ENCODE results near the gene KCNJ15.

Gene KCNJ15

GRCh38 chr21:38287476-38287875 is 30.7 kb downstream of the KCNJ15 start:
- H3K27ac ChIP-seq = no peak overlapping the region
- no peak for TF ChIP-seq CTCF (conservative IDR thresholded peaks at IDR 0.05)

GRCh38 chr21:38289705-38290485 is 33.1 kb downstream of the KCNJ15 start:
- H3K27ac ChIP-seq = no peak overlapping the region
- no peak for TF ChIP-seq CTCF (conservative IDR thresholded peaks at IDR 0.05)

GRCh38 chr21:38290809-38291208 is 34.0 kb downstream of the KCNJ15 start:
- TF ChIP-seq CTCF (conservative IDR thresholded peaks at IDR 0.05) = no peak
- no peak overlapping the region for H3K27ac ChIP-seq

- no peak for TF ChIP-seq CTCF (conservative IDR thresholded peaks at IDR 0.05)
- H3K27ac ChIP-seq = no peak overlapping the region
Measured at GRCh38 chr21:38291874-38292273, 35.1 kb downstream of the KCNJ15 start.

- H3K27ac ChIP-seq = no peak overlapping the region
- no peak for TF ChIP-seq CTCF (conservative IDR thresholded peaks at IDR 0.05)
Measured at GRCh38 chr21:38293113-38293512, 36.3 kb downstream of the KCNJ15 start.

- no peak for TF ChIP-seq CTCF (conservative IDR thresholded peaks at IDR 0.05)
- no peak overlapping the region for H3K27ac ChIP-seq
Measured at GRCh38 chr21:38293765-38294164, 37.0 kb downstream of the KCNJ15 start.

GRCh38 chr21:38294609-38295008 is 37.8 kb downstream of the KCNJ15 start:
- H3K27ac ChIP-seq = no peak overlapping the region
- no peak for TF ChIP-seq CTCF (conservative IDR thresholded peaks at IDR 0.05)

All from VCaP (cell line).